ENCODE data around the gene RAPGEF4.

RAPGEF4 gene

DNA sequence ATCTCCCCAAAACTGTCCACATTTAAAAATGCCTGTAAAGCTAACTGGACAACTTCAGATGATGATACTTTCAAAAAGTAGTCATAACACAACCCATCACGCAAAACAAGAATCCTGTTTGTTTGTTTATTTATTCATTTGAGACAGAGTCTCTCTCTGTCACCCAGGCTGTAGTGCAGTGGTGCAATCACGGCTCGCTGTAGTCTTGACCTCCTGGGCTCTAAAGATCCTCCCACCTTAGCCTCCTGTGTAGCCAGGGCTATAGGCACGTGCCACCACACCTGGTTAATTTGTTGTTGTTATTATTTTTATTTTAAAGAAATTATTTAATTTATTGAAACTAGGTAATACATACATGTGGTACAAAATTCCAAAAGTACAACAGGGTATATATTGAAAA, 94.8 kb downstream of the RAPGEF4 start:
- no peak for DNase-seq

DNA sequence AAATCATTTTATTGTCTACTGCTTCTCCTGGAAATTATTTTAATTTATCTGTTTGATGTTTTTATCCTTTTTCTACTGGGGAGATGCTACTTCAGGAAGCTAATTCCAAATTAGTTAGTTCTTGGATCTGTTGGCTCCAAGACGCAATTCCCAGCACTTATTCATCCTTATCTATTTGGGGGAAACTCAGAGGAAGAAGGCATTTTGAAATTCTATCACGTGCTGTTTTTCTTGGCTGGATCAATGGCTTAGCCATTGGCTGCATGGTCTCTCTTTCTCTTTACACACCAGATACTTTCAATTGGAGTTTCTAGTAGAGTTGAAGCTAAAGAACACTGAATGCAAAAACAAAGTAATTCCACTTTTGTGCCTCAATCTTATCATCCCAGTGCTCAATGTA, 98.3 kb downstream of the RAPGEF4 start:
- no peak for DNase-seq

DNA sequence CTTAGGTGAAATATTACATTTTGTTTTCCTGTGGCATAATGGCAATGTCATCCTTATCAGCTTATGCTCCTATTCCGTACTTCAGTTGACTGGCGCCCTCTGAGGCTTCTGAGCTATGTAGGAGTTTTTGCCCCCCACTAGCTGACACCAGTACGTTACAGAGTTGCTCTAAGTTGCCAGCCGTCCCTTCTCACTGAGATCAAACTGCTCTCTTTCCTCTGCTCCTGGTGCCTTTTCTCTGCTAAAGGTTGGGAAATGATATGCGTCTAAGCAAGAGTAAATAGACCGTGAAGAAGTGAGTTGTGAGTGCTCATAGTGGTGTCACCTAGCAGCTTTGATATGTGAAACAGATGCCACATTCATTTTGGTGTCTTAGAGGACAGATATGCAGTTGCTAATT, 99.2 kb downstream of the RAPGEF4 start:
- no peak for DNase-seq

DNA sequence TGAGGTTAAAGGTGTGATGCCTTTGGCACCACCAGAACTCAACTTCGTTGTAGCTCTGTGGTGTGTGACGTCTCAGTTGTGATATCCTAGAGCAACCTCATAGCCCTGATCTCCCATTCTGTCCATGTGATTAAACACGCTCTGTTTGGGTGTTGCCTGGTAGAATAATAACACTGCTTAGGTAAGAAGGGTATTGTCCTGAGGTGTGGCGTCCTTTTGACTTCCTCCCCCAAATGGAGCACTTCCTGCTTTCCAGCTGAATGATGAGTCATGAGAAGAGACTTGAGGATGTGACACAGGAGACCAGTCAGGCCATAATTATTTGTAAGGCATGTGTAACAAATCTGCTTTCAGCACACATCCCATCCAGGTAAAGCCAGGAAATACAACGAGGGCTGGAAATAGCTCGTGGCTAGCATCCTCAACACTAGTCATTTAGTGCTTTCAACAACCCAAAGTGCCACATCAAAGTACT, 100.7 kb downstream of the RAPGEF4 start:
- peak; percentile 4 for DNase-seq

DNA sequence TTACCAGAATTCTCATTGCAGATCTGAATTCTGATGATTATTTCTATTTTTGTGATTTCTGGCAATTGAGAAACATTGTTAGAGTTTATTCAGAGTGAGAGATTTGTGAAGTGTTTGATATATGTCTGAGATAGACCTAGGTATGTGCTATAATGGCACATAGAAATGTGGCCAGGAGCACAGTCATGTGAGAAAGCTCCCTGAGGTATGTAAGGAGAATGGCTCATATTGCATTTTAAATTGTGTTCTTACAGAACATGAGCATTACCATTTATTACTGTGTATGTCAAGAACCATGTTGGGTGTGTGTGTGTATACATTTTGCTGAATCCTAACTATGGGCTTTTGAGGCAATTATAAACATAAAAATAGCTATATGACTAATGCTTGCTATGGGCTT, 101.2 kb downstream of the RAPGEF4 start:
- DNase-seq, result no peak

DNA sequence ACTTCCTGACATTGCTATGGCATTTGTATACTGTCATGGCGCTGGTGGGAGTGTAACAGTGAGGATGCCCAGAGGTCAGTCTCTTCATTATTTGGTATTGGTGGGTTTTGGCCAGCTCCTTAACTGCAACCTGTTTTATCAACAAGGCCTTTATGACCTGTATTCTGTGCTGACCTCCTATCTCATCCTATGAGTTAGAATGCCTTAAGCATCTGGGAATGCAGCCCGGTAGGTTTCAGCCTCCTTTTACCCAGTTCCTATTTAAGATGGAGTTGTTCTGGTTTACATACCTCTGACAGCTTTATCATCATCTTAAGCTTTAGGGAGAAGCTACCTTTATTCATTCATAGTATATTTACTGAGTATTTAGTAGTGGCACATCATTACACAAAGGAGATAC, 103.8 kb downstream of the RAPGEF4 start:
- DNase-seq, result no peak

DNA sequence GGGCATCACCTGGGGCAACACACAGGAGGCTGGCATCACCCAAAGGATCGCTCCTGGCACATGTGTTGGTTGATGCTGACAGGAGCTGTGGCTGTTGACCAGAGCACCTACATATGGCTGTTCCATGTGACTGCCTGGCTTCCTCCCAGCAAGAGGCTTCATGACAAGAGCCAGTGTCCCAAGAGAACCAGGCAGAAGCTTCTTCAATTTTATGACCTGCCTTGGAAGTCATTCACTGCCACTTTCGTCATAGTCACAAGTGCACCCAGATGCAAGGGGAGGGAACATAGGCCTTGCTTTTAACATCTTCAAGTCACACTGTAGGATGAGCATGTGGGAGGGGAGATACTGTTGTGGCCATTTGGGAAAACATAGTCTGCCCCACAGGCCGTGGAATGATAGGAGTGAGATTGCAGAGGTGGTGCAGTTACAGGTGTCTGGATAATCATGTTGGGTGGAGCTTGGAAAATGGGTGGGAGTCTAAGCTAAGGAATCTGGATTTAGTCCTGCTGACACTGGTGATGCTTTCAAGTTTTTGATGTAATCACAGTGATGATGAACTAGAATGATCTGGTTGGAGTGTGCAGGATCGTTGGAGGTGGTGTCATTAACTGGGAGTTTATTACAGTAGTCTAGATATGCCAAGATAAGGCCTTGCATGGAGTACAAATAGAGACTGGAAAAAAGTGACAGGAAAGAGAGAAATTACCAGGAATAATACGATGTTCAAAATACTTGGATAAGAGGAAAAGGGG, 107.0 kb downstream of the RAPGEF4 start:
- DNase-seq, result no peak

DNA sequence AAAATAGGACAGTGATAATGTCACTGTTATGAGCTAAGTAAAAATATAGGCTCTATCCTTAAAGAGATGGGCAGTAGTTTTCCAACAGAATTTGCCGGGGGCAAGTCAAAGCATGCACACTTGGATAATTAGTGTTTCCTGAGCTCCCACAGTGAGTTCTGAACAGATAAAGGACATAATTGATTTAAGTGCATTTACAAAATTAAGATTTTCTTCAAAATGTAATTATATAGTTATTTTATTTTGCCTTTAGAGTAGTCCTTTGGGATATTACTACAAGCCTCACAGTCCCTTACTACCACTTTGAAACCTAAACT, 107.6 kb downstream of the RAPGEF4 start:
- no peak for DNase-seq

DNA sequence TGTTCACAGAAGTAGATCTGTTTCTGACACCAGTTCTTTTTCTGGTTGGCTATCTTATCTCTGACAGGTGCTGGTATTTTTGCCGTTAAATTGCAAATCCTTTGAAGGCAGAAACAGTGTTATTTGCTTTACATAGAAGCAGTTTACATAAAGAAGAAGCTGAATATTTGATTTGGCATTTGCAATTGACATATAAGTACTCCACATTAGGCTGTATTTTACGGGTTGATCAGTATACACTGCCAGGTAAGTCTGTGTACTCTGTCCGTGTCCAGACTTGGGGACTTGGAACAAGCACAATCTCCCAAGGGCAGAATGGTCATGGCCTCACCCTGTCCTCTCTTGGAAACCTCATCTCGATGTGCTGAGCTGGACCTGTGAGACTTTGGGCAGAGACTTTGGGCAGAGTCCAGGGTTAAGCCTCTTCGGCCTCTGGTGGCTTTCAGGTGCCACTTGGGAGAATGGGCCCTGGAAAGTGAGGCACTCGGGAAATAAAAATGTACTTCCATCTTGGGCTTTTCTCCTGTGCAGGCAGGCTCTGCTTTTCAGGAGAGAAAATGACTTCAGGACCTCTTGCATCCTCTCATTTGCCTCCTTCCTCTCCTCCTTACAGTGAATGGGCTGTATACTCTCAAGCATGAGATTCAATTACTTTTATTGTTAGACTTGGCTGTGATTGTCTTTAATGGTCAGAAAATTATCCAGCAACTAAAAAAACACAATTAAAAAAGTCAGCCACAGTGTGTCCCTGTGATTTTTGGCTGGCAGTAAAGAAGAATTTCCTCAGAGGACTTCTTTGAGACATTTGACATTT, 108.5 kb downstream of the RAPGEF4 start:
- no peak for DNase-seq

DNA sequence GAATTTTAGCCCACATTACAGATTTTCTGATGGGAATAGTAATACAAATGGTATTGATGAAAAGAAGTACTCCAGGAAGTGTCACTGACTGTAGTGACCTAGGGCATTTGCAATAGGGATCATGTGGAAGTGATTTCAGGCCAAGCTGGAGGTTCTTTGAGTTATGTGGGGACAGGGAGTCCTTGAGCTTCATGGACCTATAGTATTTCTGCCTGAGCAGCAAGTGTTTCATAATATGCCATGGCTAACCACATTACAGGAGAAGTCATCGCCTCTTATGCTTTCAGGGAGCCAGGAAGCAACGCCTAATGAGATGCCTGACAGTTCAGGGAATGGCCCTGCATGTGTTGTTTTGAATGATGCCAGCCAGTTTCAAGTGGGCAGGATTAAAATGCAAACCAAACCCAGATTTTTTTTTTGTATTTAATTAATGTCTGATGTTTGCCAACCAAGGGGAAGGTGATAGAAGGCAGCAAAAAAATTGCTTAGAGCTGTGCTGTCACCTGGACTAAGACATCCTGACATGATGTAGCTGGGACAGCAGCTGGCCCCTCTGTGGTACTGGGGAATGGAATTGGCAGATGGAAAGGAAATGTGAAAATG, 109.5 kb downstream of the RAPGEF4 start:
- peak; percentile 5 for DNase-seq

DNA sequence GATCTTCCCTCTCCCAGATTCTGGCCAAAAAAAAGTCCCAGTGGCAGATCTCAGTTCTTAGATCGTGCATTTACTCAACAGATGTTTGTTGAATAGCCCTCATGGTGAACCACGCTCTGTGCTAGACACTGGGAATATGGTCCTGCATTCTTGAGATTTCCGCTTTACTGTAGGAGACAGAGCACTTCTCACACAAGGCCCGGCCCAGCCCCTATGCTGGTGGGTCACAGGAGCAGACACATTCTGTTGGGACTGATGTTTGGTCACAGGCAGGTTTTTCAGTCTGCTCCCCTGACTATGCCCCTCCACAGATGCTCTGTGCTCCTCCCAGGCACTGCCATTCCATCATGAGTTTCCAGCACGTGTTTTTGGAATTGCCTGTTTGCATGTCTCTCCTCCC, 110.9 kb downstream of the RAPGEF4 start:
- DNase-seq, result no peak

DNA sequence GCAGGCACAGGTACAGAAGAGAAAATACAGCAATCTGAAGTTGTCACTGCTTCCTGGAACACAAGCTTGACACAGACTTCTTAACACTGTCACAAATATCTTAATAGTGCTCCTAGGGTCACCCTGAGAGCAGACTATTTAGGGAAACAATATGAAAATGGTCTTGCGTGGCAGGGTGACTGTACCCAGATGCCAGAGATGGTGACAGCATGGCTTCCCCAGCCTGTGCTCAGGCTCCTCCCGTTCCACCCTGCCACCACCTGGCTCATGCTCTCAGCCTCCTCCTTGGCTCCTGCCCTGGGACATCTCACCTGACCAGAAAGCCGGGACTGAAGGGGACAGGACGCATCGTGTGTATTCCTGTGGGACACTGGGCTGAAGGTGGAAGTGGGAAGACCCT, 111.5 kb downstream of the RAPGEF4 start:
- no peak for DNase-seq

DNA sequence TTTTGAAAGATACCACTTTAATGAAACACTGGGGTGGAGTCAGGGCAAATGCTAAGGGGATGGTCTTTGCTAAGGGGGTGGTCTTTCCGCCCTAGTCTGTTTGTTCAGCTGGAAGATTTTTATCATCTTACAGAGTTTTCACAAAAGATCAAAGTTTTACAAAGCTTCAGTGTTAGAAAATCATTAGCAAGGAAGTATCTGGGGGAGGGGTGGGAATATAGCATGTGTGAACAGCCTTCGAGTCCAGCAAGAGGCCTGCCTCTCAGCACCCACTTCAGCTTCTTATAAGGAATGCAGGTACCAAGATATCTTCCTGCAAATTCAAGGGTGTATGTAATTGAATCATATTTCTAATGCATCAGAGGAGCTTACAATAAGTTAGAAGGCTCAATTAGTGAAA, 112.9 kb downstream of the RAPGEF4 start:
- DNase-seq, result no peak

DNA sequence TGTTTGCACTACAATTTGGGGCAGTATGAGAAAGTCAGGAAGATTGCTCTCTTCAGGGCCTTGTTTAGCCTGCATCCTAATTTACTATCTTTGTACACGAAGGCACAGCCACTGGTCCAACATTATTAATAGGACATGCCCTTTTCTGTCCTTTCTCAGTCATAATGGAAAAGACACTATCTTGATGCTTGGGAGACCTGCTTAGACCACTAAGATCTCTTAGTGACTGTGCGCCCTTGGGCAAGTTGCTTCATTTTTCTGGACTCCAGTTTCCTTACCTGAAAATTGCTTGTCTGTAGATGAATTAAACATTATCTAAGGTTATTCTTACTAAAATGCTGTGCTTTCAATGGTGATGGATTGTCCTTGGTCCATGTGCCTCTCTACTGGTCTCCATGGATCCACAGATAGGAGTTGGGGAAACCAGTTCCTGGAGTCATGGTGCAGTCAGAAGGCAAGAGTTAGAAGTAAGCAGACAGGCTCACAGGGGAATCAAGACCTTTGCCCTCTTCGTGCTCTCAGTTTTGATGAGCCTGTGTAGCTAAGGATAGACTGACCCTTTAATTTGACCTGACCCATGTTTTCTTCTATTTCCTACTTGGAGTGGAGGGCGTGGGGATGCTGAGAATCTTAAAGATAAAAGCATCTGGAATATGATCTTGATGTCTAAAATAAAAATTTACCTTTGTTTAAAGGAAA, 114.0 kb downstream of the RAPGEF4 start:
- no peak for DNase-seq

DNA sequence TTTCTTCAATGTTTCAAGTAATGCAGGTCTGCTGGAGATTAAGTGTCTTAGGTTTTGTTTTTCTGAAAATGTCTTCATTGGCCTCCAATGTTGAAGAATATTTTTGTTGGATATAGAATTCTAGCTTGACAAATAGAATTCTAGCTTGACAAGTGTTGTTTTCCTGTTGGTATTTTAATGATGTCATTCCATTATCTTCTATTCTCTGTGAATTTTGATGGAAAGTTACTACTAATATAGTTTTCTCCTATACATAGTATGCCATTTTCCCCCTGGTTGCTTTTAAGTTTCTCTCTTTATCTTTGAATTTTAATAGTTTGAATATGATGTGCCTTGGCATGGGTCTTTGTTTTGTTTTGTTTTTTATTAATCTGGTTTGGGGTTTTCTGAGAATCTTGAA, 119.9 kb downstream of the RAPGEF4 start:
- no peak for DNase-seq

DNA sequence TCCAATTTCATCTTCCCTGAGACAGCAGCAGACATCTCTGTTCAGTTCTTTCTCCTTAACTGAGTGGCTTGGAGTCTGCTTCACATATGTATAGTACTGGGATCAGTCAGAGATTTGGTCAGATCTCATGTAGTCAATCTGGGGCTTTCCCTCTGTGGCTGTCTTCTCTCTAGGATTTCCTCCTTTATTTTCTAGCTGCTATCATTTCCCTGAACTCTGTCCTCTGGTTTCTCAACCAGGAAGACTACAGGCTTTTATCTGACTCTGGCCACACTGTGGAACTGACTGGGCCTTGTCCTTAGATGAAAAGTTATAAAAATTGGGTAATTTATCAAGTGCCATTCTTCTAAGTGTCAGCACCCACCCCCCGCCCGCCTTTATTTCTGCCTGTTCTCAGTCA, 121.0 kb downstream of the RAPGEF4 start:
- peak; percentile 29 for DNase-seq

DNA sequence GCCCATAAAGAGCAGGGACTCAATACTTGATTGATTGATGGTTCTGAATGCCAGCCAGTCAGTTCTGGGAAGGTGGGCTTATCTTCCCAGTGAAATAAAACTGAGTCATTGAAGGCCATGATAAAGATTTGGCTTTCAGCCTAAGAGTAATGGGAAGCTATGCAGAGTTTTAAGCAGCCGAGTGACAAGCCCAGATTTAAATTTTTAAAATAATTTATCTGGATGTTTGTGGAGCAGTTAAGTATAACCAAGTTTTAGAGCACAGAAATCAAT, 122.8 kb downstream of the RAPGEF4 start:
- no peak for DNase-seq

DNA sequence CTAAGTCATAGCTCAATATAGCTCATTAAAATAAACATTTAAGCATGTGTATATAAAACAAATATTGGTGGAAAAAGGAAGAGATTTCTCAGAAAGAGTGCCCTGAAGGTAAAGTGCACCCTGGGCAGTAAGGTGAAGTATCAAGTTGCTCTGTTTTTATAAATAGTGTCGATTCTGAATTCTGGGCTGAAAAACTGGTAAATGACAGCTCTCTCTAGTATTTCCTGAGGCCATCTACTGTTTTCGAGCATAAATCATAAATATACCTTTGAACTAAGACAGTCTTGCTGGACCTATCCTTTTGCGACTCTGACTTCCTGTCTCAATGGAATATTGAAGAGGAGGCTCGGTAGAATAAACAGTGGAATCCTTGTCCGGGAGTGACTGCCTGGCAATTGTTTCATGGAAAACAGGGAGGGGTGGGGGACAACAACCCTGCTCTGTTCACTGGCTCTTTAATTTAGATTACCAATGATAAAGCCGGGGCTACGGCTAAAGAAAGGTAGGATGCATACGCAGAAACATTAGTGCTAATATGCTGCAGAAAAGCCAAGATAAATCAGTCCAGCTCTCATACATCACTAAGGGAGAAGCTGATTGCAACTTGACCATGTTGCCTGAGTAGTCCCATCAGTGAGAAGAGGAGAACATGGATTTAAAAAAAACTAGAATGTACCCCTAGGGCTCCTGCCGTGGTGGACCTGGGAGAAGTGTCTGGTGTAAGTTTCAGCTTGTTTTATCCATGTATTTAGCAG, 124.1 kb downstream of the RAPGEF4 start:
- no peak for DNase-seq

DNA sequence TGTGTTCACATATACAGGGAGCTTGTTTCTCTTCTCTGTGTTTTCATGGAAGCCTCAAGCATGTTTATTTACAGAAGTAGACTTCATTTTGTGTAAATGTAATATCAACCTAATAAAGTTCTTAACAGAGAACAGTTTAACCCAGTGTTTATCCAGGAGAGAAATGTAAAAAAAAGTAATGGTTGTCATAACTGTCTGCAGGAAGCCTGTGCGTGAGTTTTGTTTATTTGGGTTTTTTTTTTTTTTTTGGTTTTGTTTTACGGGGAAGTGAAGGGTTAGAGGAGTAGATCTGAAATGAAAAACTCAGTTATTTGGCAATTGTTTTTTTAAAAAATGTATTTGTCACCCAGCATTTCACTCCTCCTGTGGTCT, 124.7 kb downstream of the RAPGEF4 start:
- DNase-seq, result no peak

DNA sequence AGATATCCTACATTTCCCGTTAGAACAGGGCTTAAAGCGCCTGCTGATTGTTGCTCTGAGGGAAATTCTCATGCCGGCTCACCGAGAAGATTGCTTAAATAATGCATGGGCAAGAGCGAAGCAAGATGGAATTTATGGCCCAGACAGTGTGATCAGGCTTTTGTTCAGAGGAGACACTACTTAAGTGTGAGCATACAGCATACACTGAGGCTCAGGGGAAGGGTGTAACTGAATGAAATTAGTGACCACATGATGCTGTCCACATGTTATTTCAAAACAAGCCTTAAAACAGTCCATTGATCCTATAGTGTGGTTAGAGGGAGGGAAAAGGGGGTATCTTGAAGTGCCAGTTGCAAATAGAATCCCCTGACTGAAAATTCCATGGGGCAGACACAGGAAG, 125.5 kb downstream of the RAPGEF4 start:
- no peak for DNase-seq

DNA sequence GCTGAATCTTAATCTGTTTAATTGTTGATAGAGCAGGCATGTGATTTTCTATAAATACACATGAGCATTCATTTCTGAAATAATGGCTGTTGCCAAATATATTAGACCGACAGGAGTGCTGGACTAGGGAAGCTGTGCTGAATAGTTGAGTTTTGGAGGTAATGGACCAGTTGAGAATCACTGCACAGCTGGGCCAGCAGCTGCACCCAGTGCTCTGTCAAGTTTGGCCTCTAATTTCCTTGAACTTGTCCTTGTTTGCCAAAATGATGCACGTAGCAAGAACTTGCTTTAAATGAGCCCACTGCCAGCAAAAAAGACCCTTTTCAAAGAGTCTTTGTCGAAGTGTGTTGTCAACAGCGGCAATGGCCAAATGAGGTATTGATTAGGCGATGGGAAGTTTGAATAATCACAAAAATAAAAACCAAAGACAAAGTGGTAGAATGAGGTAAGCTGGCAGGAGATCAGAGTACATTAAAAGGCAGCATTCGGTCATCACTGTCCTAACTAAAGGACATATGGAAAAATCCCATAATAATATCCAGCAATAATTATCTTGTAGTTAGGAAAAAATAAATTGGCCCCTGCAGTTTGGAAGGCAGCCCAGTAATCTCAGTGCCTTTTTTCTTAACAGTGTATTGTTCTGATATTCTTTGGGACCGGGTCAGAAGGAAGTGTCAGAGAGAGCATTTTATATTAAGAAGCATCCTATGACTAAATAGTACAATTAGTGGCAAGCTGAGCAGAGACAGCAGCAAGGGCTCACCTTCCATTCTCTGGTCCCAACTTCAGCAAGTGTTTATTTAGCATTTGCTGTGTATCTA, 126.2 kb downstream of the RAPGEF4 start:
- DNase-seq, result no peak

DNA sequence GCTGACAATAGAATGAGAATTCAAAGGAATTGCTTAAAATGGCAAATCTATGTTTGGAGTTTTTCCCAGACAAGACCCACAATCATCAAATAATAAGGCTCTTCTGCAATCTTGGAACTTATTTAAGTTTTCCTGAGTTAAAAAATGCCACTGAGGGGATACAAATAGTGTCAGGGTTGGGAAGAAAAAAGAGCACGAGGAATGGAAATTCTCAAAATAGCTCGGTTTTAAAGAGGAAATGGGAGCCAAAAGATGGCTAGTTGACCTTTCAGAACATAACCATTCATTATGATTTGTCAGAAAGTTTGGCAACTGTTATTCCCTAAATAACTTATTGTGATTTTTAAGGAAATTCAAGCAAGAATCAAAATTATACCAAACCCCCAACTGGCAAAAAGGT, 127.7 kb downstream of the RAPGEF4 start:
- DNase-seq, result no peak
